NT2/D1 (cell line): ENCODE results near the gene ZNF689.

Source experiments
- SUZ12 ChIP-seq: IDR thresholded peaks from 2 replicates; pipeline ENCODE4 v1.6.1; 2011; ENCODE audit not compliant: insufficient read length, insufficient read depth; ENCODE audit errors: extremely low read depth
- YY1 ChIP-seq: IDR thresholded peaks from 2 replicates; pipeline ENCODE4 v1.6.1; 2011; ENCODE audit not compliant: insufficient read length, insufficient read depth
- ZNF274 ChIP-seq: IDR thresholded peaks from 2 replicates; pipeline ENCODE4 v1.6.1; 2011; ENCODE audit warnings: mild to moderate bottlenecking, low read depth, low read length

GRCh38 chr16:30619202-30619601 lies 9.0 kb upstream of the ZNF689 start:
- no peak for TF ChIP-seq ZNF274
- no peak for TF ChIP-seq YY1
- TF ChIP-seq SUZ12, result no peak
